ENCODE measurements around the gene ADSS2.
"Not testable (repeated sequence)": the region's sequence is repeated elsewhere in the genome, so short reads cannot be mapped to it uniquely, and the experiment has no call there.

ADSS2 gene

GRCh38 chr1:244394826-244395765, 56.6 kb downstream of the ADSS2 start:
- no peak for DNase-seq

DNA sequence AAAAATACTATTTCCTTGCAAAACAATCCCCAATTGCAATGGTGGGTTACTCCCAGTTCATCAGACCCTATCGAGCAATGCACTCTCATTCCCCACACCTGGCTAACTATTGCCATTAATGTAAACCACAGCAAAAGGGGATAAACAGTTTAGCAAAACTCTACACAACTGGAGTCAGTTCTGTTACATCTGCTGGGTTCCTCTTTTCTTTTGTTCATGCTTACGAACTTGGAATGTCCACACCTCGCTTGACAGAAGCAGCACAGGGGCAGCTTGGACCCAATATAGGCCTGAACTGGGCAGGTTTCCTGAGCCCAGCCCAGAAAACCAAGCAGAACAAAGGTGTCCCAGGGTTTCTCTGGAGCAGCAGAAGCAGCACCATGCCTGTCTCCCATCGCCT, 57.4 kb downstream of the ADSS2 start:
- DNase-seq, result no peak

DNA sequence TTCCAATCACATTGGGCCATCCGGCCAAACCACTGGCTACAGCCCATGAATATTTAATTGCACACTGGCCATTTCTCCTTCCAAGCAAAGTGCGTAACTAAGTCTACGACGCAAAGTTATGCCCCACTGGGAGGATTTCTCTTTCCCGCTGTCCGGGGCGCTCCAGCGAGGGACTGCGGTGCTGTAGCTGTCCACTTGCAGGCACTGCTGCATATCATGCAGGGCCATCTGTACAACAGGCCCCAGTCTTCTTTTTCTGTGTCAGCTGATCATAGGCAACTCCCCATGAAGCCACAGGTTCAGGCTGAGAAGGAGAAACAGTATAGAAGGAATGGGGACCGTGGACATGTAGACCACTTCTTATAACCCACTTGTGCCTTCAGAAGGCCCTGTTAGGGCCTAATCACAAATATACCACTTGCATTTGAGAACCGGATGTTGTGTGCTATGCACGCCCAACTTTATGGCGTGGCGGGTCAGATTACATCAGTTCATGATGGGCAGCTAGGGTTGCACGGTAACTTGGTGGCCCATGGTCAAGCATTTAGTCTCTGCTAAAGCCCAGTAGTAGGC, 58.0 kb downstream of the ADSS2 start:
- no peak for DNase-seq

DNA sequence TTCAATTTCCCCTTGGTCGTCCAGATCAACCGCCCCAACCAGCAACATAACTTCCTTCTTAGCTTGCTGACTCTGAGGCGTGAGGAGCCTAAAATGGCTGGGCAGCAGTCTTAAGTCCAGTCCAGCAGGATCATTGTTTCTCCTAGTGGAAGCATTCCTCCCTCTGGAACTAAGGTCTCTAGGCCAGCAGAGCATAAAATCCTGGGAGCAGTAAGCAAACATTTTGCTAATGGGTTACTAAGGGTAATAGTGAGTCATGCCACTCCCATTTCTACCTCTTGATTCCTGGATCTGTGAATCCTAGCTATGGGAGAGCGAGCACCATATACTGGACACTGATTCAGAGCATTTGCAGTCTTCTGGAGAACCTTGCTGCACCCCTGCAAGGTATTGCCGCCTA, 59.9 kb downstream of the ADSS2 start:
- no peak for DNase-seq

DNA sequence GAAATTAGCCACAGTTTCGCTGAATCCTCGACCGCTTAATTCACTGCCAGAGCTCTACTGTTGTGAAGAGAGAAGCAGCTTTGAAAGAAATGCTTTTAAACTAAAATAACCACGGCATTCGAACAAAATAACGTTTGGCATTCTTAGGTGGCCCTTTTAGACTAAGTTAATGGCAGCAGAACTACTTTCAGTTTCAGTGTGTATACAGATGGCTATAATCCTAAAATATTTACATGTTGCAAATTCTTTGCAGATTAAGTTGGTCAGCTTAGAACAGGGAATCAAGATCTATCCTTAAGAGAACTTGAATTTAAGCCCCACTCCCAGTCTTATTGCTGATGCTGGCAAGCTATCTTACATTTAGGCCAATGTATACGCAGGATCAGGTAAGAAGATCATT, 62.7 kb downstream of the ADSS2 start:
- DNase-seq, result no peak

- DNase-seq, result no peak
Observed at GRCh38 chr1:244387415-244387814, 64.3 kb downstream of the ADSS2 start.

DNA sequence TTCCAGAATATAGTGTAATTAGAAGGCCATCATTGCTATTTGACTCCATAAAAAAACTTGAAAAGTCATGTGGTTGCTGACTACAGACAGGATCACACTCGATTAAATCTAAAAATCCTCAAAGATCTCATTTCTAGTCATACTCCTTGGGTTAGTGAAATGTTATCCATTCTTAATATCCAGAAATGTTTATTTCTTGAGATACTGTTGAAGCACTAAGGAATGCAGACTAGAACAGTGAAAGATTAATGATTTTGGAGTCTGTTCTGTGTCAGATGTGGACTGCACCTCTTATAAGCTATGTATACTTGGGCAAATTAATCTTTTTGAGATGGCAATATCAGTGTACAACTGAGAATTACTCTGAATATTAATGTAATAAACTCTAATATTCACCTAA, 65.1 kb downstream of the ADSS2 start:
- no peak for DNase-seq

DNA sequence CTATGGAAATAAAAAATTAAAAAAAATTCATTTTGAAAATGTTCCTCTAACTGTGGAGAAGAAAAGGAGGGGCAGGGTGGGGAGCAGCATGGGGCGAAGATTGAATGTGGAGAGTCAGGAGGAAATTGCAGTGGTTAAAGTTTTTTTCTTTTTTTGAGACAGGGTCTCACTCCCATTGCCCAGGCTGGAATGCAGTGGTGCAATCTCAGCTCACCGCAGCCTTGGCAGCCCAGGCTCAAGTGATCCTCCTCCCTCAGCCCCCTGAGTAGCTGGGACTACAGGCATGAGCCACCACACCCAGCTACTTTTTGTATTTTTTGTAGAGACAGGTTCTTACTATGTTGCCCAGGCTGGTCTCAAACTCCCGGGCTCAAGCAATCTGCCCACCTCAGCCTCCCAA, 67.6 kb downstream of the ADSS2 start:
- no peak for DNase-seq

DNA sequence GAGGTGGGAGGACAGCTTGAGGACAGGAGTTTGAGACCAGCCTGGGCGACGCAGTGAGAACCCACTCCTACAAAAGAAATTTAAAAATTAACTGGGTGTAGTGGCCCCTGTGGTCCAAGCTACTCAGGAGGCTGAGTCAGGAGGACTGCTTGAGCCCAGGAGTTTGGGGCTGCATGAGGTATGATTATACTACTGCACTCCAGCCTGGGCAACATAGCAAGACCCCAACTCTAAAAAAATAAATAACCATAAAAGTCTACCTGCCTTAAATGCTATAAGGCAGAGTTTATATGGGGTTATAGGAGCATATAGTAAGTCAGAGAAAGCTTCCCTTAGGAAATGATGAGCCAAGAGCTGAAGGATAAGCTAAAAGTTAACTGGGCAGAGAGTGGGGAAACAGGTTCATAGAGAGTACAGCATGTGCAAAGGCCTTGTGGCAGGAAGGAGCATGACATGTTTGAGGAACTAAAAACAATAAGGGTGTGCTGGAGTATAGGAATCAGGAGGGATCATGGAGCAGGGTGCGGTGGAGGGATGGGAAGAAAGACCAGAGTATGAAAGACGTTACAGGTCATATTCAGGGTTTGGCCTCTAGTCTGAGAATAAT, 68.3 kb downstream of the ADSS2 start:
- no peak for DNase-seq

- DNase-seq, result no peak
Observed at GRCh38 chr1:244381878-244382565, 69.7 kb downstream of the ADSS2 start.

DNA sequence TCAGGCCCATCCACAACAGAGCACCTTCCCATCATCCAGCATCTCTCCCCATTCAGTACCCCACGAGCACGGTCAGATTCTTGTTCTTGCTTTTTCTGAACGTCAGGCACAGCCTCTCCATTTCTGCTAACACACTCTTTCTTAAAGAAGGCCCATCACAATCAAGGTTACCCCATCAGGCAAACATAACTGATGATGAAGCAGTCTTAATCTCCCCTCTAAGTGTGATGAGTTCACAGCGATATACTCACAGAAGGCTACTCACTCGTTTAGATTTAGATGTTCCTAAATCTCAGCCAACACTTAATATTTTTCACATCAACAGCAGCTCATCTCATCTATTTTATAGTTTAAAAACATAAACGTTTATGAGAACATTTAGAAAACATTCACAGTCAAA, 75.6 kb downstream of the ADSS2 start:
- DNase-seq, result no peak

DNA sequence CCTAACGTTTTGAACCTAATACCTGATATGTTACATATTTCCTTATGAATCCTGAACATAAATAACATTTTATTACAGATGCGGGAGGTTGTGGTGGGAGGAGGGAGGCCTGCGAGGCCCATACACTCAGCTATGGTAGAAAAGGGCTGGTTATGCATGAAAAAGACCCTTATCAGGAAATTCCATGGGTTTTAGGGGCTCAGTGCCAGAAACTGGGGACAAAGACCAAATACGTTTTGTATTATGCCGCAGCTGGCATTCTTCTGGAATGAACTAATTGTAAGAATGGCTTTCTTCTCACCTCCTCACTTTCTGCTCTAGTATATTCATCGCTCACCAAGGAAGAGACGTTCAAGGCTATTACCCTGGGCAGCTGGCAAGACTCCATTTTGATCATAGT, 76.7 kb downstream of the ADSS2 start:
- DNase-seq, result no peak

DNA sequence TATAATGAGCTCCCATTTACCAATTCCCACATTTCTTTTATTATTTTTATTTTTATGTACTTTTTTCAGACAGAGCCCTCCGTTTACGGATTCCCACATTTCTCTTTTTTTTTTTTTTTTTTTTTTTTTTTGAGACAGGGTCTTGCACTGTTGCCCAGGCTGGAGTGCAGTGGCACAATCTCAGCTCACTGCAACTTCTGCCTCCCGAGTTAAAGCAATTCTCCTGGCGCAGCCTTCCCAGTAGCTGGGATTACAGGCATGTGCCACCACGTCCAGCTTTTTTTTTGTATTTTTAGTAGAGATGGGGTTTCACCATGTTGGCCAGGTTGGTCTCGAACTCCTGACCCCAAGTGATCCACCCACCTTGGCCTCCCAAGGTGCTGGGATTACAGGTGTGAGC, 77.2 kb downstream of the ADSS2 start:
- DNase-seq, result not testable (repeated sequence)

DNA sequence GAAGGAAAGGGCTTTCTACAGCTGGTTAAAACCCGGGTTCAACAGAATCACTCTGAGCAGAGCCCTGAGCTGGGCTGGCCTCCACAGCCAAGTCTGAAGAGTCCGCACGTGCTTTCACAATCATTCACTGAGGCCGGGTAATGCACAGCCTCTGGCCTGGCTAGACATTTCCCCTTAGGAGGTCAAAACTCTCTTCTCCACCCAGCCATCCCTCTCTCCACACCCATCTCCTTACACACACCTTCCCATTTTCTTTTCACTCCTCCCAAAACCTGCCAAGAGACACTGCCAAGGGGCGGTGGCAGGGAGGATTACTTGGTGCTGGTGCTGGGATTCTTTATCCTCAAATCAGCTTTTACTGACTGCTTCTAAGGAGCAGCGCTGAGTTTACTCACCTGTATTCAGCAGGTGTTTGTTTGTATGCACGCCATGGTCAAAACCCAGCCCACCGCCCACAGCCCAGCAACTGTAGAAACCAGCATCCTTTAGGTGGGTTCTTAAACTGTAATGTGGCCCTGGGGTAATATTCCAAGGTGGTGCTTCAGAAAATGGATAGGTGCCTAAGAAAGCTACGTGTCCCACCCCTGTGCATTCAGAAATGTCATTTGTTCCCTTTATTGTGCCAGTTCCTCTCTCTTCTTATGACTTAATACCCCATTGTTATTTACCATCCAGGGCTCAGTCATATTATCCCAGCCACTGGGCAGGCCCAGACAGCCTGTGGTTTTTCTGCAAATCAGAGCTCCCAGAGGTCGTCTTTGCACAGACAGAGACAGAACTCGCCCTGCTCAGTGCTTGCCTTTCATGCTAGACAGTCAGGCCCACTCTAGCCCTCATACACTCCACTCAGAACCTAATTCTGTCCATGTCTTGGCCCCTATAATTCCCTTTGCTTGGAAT, 80.2 kb downstream of the ADSS2 start:
- no peak for DNase-seq

GRCh38 chr1:244370060-244370637, 81.6 kb downstream of the ADSS2 start:
- DNase-seq, result no peak

DNA sequence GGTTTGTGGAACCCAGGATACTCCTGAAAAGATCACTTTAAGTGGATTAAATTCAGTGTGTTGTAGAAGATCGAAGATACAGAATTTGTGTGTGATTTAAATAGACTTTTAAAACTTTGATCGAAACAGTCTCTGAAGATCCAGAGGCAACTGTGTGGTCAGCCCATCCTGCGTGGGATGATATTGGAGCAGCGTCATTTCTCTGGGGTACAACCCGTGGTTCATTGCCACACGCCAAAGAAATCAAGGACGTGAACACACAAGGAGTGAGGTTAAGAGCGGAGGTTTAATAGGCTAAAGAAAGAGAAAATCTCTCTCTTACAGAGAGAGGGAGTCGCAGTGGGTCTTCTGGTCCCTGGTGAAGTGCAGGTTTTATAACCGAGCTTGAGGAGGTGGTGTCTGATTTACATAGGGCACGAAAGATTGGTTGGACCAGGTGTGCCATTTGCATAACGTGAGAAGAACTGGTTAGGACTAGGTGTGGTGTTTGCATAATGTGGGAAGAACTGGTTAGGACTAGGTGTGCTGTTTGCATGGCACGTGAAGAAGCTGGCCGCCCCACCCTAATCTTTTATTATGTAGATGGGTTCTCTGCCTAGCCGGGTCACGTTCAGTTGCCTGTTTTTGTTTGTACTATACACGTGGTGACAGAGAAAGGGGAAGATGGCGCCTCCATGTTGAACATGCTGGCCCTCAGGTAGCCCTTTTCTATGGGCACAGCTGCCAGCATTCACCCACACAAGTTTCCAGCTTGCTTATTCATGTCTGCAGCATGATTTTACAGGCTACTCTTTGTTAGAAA, 82.3 kb downstream of the ADSS2 start:
- DNase-seq, result no peak

DNA sequence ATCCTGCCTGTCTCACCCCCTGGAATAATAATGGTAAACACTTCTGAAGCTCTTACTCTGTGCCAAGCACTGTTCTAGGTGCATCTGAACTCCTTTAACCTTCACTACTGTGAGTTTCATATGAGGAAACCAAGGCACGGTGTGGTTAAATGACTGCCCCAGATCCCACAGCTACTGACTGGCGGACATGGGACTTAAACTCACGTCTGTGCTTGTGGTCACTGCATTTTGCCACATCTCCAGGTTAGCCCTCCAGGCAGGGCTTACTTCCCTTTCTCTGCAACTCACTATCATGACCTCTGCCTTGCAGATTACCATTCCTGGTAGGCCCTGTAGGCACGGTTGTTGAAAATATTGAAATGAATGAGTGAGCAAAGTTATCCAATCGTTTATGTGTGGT, 83.4 kb downstream of the ADSS2 start:
- DNase-seq, result no peak

DNA sequence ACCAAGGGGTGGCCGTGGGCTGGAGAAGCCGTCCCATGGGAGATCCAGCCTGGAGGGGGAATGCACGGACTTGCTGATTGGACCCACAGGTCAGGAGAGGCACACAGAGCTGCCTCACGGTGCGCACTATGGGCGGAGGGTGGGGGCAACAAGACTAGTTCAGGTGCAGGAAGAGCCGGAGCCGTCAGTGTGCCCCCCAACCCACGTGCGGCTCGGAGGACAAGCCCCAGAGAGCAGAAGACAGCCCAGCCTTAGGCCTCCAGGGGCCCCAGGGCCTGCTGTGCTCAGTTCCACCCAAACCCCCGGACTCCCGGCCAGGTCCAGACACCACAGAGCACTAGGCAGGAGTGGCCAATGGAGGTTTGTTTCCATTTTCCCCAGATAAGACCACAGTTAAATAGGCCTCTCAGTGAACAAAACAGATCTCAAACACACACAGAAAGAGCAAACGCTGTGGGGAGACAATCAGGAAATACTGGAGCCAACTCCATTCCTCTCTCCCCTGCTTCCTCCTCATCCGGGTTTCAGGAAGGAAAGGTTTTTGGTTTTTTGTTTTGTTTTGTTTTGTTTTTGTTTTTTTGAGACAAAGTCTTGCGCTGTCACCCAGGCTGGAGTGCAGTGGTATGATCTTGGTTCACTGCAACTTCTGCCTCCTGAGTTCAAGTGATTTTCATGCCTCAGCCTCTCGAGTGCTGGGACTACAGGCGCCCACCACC, 84.2 kb downstream of the ADSS2 start:
- no peak for DNase-seq

DNA sequence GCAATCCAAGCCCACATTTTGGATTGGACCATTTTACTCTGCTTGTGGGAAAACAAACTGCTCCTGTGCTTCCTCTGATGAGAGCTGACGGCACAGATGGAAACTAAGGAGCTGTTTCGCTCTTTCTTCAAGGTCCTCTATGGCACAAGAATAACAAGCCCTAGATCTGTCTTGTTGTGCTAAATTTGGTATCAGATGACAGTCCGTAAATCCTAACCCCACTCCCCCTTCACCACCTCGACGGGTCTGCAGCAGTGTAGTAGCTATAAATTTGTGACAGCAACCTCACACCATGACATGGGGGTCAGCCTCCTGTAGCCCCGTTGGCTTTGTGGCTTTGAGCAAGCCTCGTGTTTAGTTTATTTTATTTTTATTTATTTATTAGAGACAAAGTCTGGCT, 85.9 kb downstream of the ADSS2 start:
- DNase-seq, result no peak

- not testable (repeated sequence) for DNase-seq
Observed at GRCh38 chr1:244365262-244365661, 86.4 kb downstream of the ADSS2 start.

- DNase-seq, result no peak
Observed at GRCh38 chr1:244362476-244362875, 89.2 kb downstream of the ADSS2 start.
